WERI-Rb-1 (cell line): ENCODE measurements around the gene SHTN1.

ENCODE experiments used
- DNase-seq: peaks from one replicate; pipeline ENCODE4 v3.0.0-alpha.2; 2020
- H3K27ac ChIP-seq: fragments of 250-450 bp; sonication (Bioruptor Pico); 2 replicates; pipeline ENCODE4 v1.5.1; 2020; ENCODE audit warnings: mild to moderate bottlenecking, moderate library complexity
- H3K27me3 ChIP-seq: fragments of 250-450 bp; sonication (Bioruptor Pico); 2 replicates; pipeline ENCODE4 v1.5.1; 2021; ENCODE audit warnings: mild to moderate bottlenecking, low read depth, moderate library complexity; ENCODE audit not compliant: insufficient read depth, severe bottlenecking
- H3K36me3 ChIP-seq: fragments of 250-450 bp; sonication (Bioruptor Pico); 2 replicates; pipeline ENCODE4 v1.5.1; 2020; ENCODE audit warnings: mild to moderate bottlenecking, moderate library complexity
- H3K4me3 ChIP-seq: 2 replicates; pipeline ENCODE4 v1.5.1; 2011; ENCODE audit warnings: low read depth, mild to moderate bottlenecking, control low read depth, low read length
- H3K9me3 ChIP-seq: fragments of 250-450 bp; sonication (Bioruptor Pico); 2 replicates; pipeline ENCODE4 v1.5.1; 2021; ENCODE audit warnings: mild to moderate bottlenecking, moderate library complexity; ENCODE audit not compliant: severe bottlenecking
- TF ChIP-seq, protein P1 (sequence below): IDR thresholded peaks from 2 replicates; pipeline ENCODE4 v1.5.1; 2011; ENCODE audit warnings: low read depth, mild to moderate bottlenecking, control low read depth, inconsistent platforms, low read length

SHTN1 gene

DNA sequence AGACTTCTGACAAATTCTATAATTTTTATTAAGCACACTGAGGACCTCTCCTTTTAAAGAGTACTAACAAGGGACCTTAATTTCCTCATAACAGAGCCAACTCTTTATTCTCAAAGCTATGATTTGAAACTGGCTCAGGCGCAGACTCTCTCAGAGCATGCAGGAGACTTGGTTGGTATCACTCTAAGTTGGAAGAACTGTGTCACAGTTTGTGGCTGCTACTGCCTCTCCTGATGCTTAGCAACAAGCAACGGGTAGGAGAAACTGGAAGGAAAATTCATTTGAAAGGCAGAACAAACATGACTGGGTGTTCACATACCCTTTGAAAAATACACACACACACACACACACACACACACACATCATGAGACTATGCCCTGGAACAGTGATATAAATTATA, 122.3 kb downstream of the SHTN1 start:
- no peak for DNase-seq
- H3K27me3 ChIP-seq, result no peaks in the 10 kb centered on the region
- H3K4me3 ChIP-seq, result no peak overlapping the region
- no peaks in the 10 kb centered on the region for H3K9me3 ChIP-seq
- H3K36me3 ChIP-seq, result no peaks in the 10 kb centered on the region; the same call in 1 of the 2 replicates
- no peak overlapping the region for H3K27ac ChIP-seq
- TF ChIP-seq, protein P1, sequence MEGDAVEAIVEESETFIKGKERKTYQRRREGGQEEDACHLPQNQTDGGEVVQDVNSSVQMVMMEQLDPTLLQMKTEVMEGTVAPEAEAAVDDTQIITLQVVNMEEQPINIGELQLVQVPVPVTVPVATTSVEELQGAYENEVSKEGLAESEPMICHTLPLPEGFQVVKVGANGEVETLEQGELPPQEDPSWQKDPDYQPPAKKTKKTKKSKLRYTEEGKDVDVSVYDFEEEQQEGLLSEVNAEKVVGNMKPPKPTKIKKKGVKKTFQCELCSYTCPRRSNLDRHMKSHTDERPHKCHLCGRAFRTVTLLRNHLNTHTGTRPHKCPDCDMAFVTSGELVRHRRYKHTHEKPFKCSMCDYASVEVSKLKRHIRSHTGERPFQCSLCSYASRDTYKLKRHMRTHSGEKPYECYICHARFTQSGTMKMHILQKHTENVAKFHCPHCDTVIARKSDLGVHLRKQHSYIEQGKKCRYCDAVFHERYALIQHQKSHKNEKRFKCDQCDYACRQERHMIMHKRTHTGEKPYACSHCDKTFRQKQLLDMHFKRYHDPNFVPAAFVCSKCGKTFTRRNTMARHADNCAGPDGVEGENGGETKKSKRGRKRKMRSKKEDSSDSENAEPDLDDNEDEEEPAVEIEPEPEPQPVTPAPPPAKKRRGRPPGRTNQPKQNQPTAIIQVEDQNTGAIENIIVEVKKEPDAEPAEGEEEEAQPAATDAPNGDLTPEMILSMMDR, result no peak

DNA sequence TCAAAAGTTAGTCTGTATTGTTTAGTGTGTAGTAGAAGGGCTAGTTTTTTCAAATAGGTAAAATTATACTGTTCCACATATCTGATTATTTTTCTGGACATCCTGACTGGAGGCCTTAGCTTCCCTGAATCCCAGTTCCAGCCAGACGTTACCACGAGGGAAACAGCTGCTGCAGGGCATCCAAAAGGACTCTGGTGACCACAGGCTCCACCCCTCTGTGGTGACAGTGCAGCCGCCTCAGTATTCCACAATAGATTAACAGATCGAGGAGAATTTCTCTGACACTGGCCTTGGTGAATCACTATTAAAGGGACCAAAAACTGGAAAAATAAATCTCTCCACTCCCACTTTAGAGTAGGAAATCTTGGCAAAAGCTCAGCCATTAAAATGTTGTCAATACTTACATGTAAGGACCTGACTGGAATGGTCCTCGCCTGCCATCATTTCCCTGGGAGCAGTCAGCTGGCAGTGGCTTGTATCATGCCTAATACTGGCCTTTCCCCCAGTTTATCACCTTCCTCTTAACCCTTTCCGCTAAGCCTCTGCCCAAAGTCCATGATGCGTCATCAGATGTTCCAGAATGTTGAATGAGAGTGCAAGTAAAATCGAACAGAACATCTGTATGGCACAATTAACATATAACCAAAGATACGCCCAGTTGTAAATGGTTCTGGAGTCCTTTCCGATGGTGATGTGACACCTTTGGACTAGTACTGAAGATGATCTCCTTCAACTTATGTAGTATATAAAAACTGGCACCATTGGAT, 124.1 kb downstream of the SHTN1 start:
- TF ChIP-seq, protein P1, result no peak
- no peak overlapping the region for H3K4me3 ChIP-seq
- DNase-seq, result no peak
- no peaks in the 10 kb centered on the region for H3K9me3 ChIP-seq
- no peaks in the 10 kb centered on the region; the same call in 1 of the 2 replicates for H3K36me3 ChIP-seq
- H3K27ac ChIP-seq, result no peak overlapping the region
- no peaks in the 10 kb centered on the region for H3K27me3 ChIP-seq

DNA sequence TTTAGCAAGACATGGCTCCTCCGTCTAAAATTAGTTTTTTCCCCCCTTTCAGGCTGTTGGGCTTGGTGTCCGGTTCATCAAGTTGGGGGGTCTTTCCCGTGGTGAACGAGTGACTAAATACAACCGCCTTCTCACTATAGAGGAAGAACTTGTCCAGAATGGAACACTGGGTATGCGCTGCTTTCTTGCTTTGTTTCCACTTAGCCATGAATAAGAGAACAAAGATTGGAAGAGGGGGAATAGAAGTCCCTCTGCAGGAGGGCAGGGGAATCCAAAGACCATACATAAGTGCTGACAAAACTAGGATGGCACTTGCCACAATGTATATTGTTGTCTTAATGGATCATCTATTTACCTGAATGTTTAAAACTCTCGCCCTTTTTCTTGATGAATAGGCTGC, 125.2 kb downstream of the SHTN1 start:
- no peak overlapping the region for H3K27ac ChIP-seq
- TF ChIP-seq, protein P1, result no peak
- DNase-seq, result no peak
- H3K9me3 ChIP-seq, result no peaks in the 10 kb centered on the region
- no peaks in the 10 kb centered on the region for H3K27me3 ChIP-seq
- H3K4me3 ChIP-seq, result no peak overlapping the region
- no peaks in the 10 kb centered on the region for H3K36me3 ChIP-seq

DNA sequence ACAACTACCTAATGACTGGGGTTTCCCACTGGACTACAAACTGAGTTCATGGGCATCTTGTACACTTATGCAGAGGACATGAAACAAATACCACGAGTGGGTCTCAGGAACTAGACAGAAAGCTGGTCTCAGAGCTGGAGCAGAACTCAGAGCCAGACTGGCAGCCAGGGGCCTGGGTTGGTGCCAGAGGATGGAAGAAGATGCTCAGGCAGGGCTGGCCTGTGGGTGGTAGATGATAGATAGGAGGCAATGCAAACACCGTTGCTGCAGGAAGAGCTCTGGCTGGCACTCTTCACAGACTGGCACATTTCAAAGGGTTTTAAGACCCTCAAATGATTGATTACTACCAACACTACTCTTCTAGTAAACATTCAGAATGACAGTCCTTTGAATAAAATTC, 126.9 kb downstream of the SHTN1 start:
- TF ChIP-seq, protein P1, result no peak
- Histone ChIP-seq H3K27me3 (no peaks in the 10 kb centered on the region), H3K9me3 (no peaks in the 10 kb centered on the region), H3K27ac (no peak overlapping the region), H3K4me3 (no peak overlapping the region), H3K36me3 (no peaks in the 10 kb centered on the region)
- no peak for DNase-seq

DNA sequence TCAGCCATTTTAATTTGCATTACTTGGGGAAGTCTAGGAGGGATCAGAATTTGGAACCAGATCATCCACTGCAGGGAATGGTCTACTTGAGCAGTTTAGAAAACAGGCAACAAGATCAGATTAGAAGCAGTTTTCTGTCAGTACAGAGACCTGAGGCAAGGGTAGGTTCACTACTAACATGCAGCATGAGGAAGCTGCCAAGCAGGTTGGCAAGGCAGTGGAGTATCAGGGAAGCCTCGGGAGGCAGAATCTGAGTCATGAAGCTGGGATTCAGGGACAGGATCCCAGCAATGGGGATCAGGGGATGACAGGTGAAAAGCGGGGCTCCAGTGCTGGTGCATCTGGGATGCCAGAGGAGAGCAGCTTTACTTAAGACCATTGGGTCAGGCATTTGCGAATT, 127.6 kb downstream of the SHTN1 start:
- H3K4me3 ChIP-seq, result no peak overlapping the region
- no peak for DNase-seq
- no peaks in the 10 kb centered on the region for H3K36me3 ChIP-seq
- H3K27ac ChIP-seq, result no peak overlapping the region
- H3K9me3 ChIP-seq, result no peaks in the 10 kb centered on the region
- no peaks in the 10 kb centered on the region for H3K27me3 ChIP-seq
- TF ChIP-seq, protein P1, result no peak

DNA sequence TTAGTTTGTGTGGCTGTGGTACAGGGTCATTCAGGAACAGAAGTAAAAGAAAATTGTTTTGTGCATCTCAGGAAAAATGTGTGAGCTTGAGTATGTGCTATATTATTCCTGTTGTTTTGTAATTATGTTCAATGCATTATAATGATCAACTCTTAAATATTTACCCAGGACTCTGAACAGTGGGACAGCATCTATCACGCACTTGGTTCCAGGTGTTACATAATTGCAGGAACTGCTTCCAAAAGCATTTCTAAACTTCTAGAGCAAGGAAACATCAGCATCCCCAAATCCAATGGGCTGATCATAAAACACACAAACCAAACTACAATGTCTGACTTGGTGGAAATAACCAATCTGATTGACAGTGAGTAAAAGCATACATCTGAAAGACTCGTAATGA, 129.1 kb downstream of the SHTN1 start:
- Histone ChIP-seq H3K36me3 (no peaks in the 10 kb centered on the region), H3K4me3 (no peak overlapping the region), H3K27ac (no peak overlapping the region), H3K9me3 (no peaks in the 10 kb centered on the region), H3K27me3 (no peaks in the 10 kb centered on the region)
- no peak for DNase-seq
- TF ChIP-seq, protein P1, result no peak
